Esophagus squamous epithelium (tissue), 5 donors: Measurements from ENCODE around the gene EFCAB8. TPM values are rescaled to one million over a fixed set of nuclear protein-coding genes. Genes with fewer than 3 reads are reported as not detected.
A peak's percentile ranks its signal among the peaks of the same experiment; 100 is the strongest.
"Not testable (repeated sequence)": the region's sequence is repeated elsewhere in the genome, so short reads cannot be mapped to it uniquely, and the experiment has no call there.

Experiments
- DNase-seq: peaks from one replicate; lab custom pipeline; 2025; lab: John Stamatoyannopoulos, UW
- H3K27ac ChIP-seq, 4 donors: fragments of 200-600 bp; sonication (generic); one replicate each; pipeline ENCODE4 v1.5.1; 2016 to 2019; ENCODE audit warnings: mild to moderate bottlenecking in 1 of 4
- H3K27me3 ChIP-seq, 4 donors: fragments of 200-600 bp; sonication (generic); 1 replicate in 3 of 4; 2 replicates in 1 of 4; pipeline versions ENCODE4 v1.5.1 to v1.6.0; 2017 to 2021; ENCODE audit warnings: antibody characterized with exemption in 1 of 4
- H3K36me3 ChIP-seq, 3 donors: fragments of 200-600 bp; sonication (generic); one replicate each; pipeline ENCODE4 v1.5.1; 2016 to 2019
- H3K4me1 ChIP-seq, 3 donors: fragments of 200-600 bp; sonication (generic); one replicate each; pipeline ENCODE4 v1.5.1; 2017 to 2019
- H3K4me3 ChIP-seq, 4 donors: fragments of 200-600 bp; sonication (generic); 1 replicate in 3 of 4; 2 replicates in 1 of 4; pipeline ENCODE4 v1.5.1; 2016 to 2019; ENCODE audit warnings: mild to moderate bottlenecking in 2 of 4, moderate library complexity in 1 of 4
- H3K9me3 ChIP-seq, 3 donors: fragments of 200-600 bp; sonication (generic); one replicate each; pipeline ENCODE4 v1.5.1; 2016 to 2019
- CTCF ChIP-seq, 6 experiments: fragments of 450-650 bp in 4 of 6; fragments of 200-600 bp in 2 of 6; sonication (generic) in 2 of 6; IDR thresholded peaks; one replicate each; pipeline ENCODE4 v1.5.1; 2016 to 2019; ENCODE audit warnings: antibody characterized with exemption in 6 of 6, mild to moderate bottlenecking in 4 of 6, moderate library complexity in 4 of 6
- POLR2A ChIP-seq, 4 donors: fragments of 450-650 bp; IDR thresholded peaks; one replicate each; pipeline ENCODE4 v1.6.1; 2017; ENCODE audit warnings: antibody characterized with exemption in 4 of 4, mild to moderate bottlenecking in 4 of 4, moderate library complexity in 3 of 4
- WGBS, 2 donors: methylation state at CpG; one replicate each; pipeline ENCODE4 v1.1.5; 2018; 5-methylcytosine and 5-hydroxymethylcytosine counted together
- intact Hi-C: fragments of 100-400 bp; cut with DNase I; formaldehyde crosslinking; loops from one replicate; pipeline ENCODE4 v1.15.0; 2022
- total RNA-seq, 4 donors: library from RNA; depleted of rRNA; stranded (reverse); fragments of >200 nt; gene quantifications; one replicate each; pipeline ENCODE4 v1.1.0, GENCODE V29; 2016
- donor health status: DM: yes; HTN: yes; CAD: no.

Gene EFCAB8
- total RNA-seq, 4 donors from 2014 or later: 0.38 TPM; not detected in 3

GRCh38 chr20:32898729-32899128 is 40.0 kb downstream of the EFCAB8 start:
- no peak for DNase-seq
- no peak overlapping the region for H3K27ac ChIP-seq
- H3K4me1 ChIP-seq: peaks cover 0 to 17% (median 0%) of the 10 kb centered on the region in 3 donors
- TF ChIP-seq CTCF (IDR thresholded peaks at IDR 0.05) (no peak), POLR2A (IDR thresholded peaks at IDR 0.05) (no peak)
- H3K4me3 ChIP-seq: no peak overlapping the region
- no peaks in the 10 kb centered on the region for H3K9me3 ChIP-seq
- WGBS, 2 donors: 29 to 50% methylated on average over 5 to 6 of the region's 6 CpGs
- no peaks in the 10 kb centered on the region for H3K36me3 ChIP-seq
- no peaks in the 10 kb centered on the region for H3K27me3 ChIP-seq
- intact Hi-C loops: no loop called here

GRCh38 chr20:32902456-32903420 is 44.0 kb downstream of the EFCAB8 start:
- no peak overlapping the region for H3K27ac ChIP-seq
- H3K4me3 ChIP-seq: no peak overlapping the region
- intact Hi-C loops: loop anchor here (5.0 to 10.0 kb wide), 2 partner anchors 192 to 390 kb away; no protein-coding TSS in a partner anchor
- 52 to 73% methylated on average over 14 to 18 of the region's 25 CpGs for WGBS, 2 donors
- no peak for DNase-seq
- H3K9me3 ChIP-seq: no peaks in the 10 kb centered on the region
- peaks cover 0 to 3% (median 0%) of the 10 kb centered on the region in 3 donors for H3K4me1 ChIP-seq
- TF ChIP-seq POLR2A (IDR thresholded peaks at IDR 0.05) (no peak), CTCF (IDR thresholded peaks at IDR 0.05) (peak; percentile 87 to 94 (median 92))
- H3K27me3 ChIP-seq: no peaks in the 10 kb centered on the region
- H3K36me3 ChIP-seq: no peaks in the 10 kb centered on the region

GRCh38 chr20:32903666-32904175 is 45.0 kb downstream of the EFCAB8 start:
- intact Hi-C loops: loop anchor here (5.0 to 10.0 kb wide), 2 partner anchors 191 to 389 kb away; no protein-coding TSS in a partner anchor
- Histone ChIP-seq H3K9me3 (no peaks in the 10 kb centered on the region), H3K36me3 (no peaks in the 10 kb centered on the region), H3K4me3 (no peak overlapping the region), H3K27me3 (no peaks in the 10 kb centered on the region), H3K4me1 (peaks cover 0 to 3% (median 0%) of the 10 kb centered on the region in 3 donors), H3K27ac (no peak overlapping the region)
- no peak for DNase-seq
- 86 to 90% methylated on average over 5 of the region's 5 CpGs for WGBS, 2 donors
- TF ChIP-seq CTCF (IDR thresholded peaks at IDR 0.05) (no peak), POLR2A (IDR thresholded peaks at IDR 0.05) (no peak)

- not testable (repeated sequence) for H3K9me3 ChIP-seq, H3K36me3 ChIP-seq, DNase-seq, H3K4me3 ChIP-seq, H3K27me3 ChIP-seq, H3K4me1 ChIP-seq, H3K27ac ChIP-seq
- 80 to 100% methylated on average over 1 of the region's 7 CpGs for WGBS, 2 donors
- intact Hi-C loops: loop anchor here (5.0 to 10.0 kb wide), 2 partner anchors 190 to 388 kb away; no protein-coding TSS in a partner anchor
Observed at GRCh38 chr20:32904678-32905077, 46.0 kb downstream of the EFCAB8 start.

GRCh38 chr20:32906200-32906599 is 47.5 kb downstream of the EFCAB8 start:
- peaks cover 0 to 3% (median 0%) of the 10 kb centered on the region in 3 donors for H3K4me1 ChIP-seq
- H3K9me3 ChIP-seq: no peaks in the 10 kb centered on the region
- WGBS, 2 donors: 100% methylated on average over 1 of the region's 4 CpGs; no CpG with 5 or more reads in 1 of the 2 donors
- TF ChIP-seq POLR2A (IDR thresholded peaks at IDR 0.05) (no peak), CTCF (IDR thresholded peaks at IDR 0.05) (no peak)
- intact Hi-C loops: loop anchor here (10.0 kb wide), 1 partner anchor 189 kb away; no protein-coding TSS in a partner anchor
- H3K27me3 ChIP-seq: peaks cover 0 to under 1% (median 0%) of the 10 kb centered on the region in 4 donors
- H3K27ac ChIP-seq: no peak overlapping the region
- H3K36me3 ChIP-seq: no peaks in the 10 kb centered on the region
- DNase-seq: no peak
- H3K4me3 ChIP-seq: no peak overlapping the region
